Mesenchymal stem cell (in vitro differentiated cells and primary cell): ENCODE data around the gene ARID1B.
A peak's percentile ranks its signal among the peaks of the same experiment; 100 is the strongest.

Experiments used
- DNase-seq: peaks from one replicate; pipeline ENCODE4 v3.0.0-alpha.2; 2013
- H2AFZ ChIP-seq: one replicate; pipeline ENCODE4 v1.6.1; 2013; ENCODE audit warnings: low read depth, mild to moderate bottlenecking, control low read depth, inconsistent platforms, low read length, moderate library complexity
- H2AK5ac ChIP-seq: 2 replicates; pipeline ENCODE4 v1.6.1; 2013; ENCODE audit warnings: low read length, moderate library complexity, mild to moderate bottlenecking, inconsistent platforms; ENCODE audit not compliant: severe bottlenecking
- H2BK120ac ChIP-seq: one replicate; pipeline ENCODE4 v1.6.1; 2013; ENCODE audit warnings: low read depth, mild to moderate bottlenecking, inconsistent platforms, low read length, moderate library complexity
- H2BK12ac ChIP-seq, 2 experiments: one replicate each; pipeline ENCODE4 v1.6.1; 2013; ENCODE audit warnings: inconsistent platforms in 2 of 2, low read length in 2 of 2, mild to moderate bottlenecking in 2 of 2, moderate library complexity in 2 of 2, control low read depth in 1 of 2
- H2BK15ac ChIP-seq: one replicate; pipeline ENCODE4 v1.6.1; 2013; ENCODE audit warnings: mild to moderate bottlenecking, low read depth, inconsistent platforms; ENCODE audit not compliant: poor library complexity, severe bottlenecking
- H2BK5ac ChIP-seq: 2 replicates; pipeline ENCODE4 v1.6.1; 2013; ENCODE audit warnings: low read depth, mild to moderate bottlenecking, low read length, control low read depth, inconsistent platforms; ENCODE audit not compliant: poor library complexity, severe bottlenecking
- H3K14ac ChIP-seq, 2 experiments: one replicate each; pipeline ENCODE4 v1.6.1; 2013; ENCODE audit warnings: inconsistent platforms in 2 of 2, low read length in 2 of 2, control low read depth in 1 of 2, mild to moderate bottlenecking in 1 of 2, moderate library complexity in 1 of 2
- H3K18ac ChIP-seq, 2 experiments: one replicate each; pipeline ENCODE4 v1.6.1; 2013; ENCODE audit warnings: inconsistent platforms in 2 of 2, low read length in 2 of 2, control low read depth in 1 of 2, low read depth in 1 of 2, mild to moderate bottlenecking in 1 of 2
- H3K23ac ChIP-seq, 2 experiments: one replicate each; pipeline ENCODE4 v1.6.1; 2013; ENCODE audit warnings: inconsistent platforms in 2 of 2, low read length in 2 of 2, mild to moderate bottlenecking in 2 of 2, moderate library complexity in 2 of 2, control low read depth in 1 of 2
- H3K27ac ChIP-seq: 2 replicates; pipeline ENCODE4 v1.5.1; 2013; ENCODE audit warnings: mild to moderate bottlenecking, moderate library complexity, low read length, control low read depth, inconsistent platforms; ENCODE audit not compliant: poor library complexity, severe bottlenecking
- H3K27me3 ChIP-seq, 2 experiments: 2 replicates each; pipeline versions ENCODE4 v1.6.1 to v1.7.0; 2013; ENCODE audit warnings: low read length in 2 of 2, mild to moderate bottlenecking in 2 of 2, moderate library complexity in 2 of 2, control low read depth in 1 of 2, inconsistent platforms in 1 of 2; ENCODE audit not compliant: control insufficient read depth in 1 of 2, insufficient read depth in 1 of 2
- H3K36me3 ChIP-seq, 2 experiments: 2 replicates each; pipeline versions ENCODE4 v1.6.1 to v1.7.0; 2013; ENCODE audit warnings: low read length in 2 of 2, control low read depth in 1 of 2, inconsistent platforms in 1 of 2, low read depth in 1 of 2, mild to moderate bottlenecking in 1 of 2; ENCODE audit not compliant: insufficient read depth in 2 of 2, control insufficient read depth in 1 of 2
- H3K4ac ChIP-seq, 2 experiments: one replicate each; pipeline ENCODE4 v1.6.1; 2013; ENCODE audit warnings: inconsistent platforms in 2 of 2, low read length in 2 of 2, mild to moderate bottlenecking in 2 of 2, moderate library complexity in 2 of 2, control low read depth in 1 of 2, low read depth in 1 of 2
- H3K4me1 ChIP-seq: 2 replicates; pipeline ENCODE4 v1.6.1; 2013; ENCODE audit warnings: low read depth, low read length, control low read depth; ENCODE audit not compliant: control insufficient read depth, insufficient read depth
- H3K4me2 ChIP-seq: 2 replicates; pipeline ENCODE4 v1.6.1; 2013; ENCODE audit warnings: low read length, mild to moderate bottlenecking, inconsistent platforms; ENCODE audit not compliant: poor library complexity, severe bottlenecking
- H3K4me3 ChIP-seq, 2 experiments: 2 replicates each; pipeline versions ENCODE4 v1.5.1 to v1.7.0; 2013; ENCODE audit warnings: low read length in 2 of 2, mild to moderate bottlenecking in 2 of 2, control low read depth in 1 of 2, low read depth in 1 of 2; ENCODE audit not compliant: insufficient read depth in 1 of 2
- H3K79me1 ChIP-seq: replicated peaks from 2 replicates; pipeline ENCODE4 v1.6.1; 2013; ENCODE audit warnings: mild to moderate bottlenecking, control low read depth, low read length, inconsistent platforms; ENCODE audit not compliant: poor library complexity, severe bottlenecking
- H3K9ac ChIP-seq: 2 replicates; pipeline ENCODE4 v1.7.0; 2013; ENCODE audit warnings: mild to moderate bottlenecking, low read length, moderate library complexity
- H3K9me3 ChIP-seq: 2 replicates; pipeline ENCODE4 v1.7.0; 2013; ENCODE audit warnings: mild to moderate bottlenecking, low read length; ENCODE audit not compliant: control insufficient read depth
- H4K8ac ChIP-seq: one replicate; pipeline ENCODE4 v1.6.1; 2013; ENCODE audit warnings: inconsistent platforms, mild to moderate bottlenecking, low read length, moderate library complexity
- H4K91ac ChIP-seq: one replicate; pipeline ENCODE4 v1.6.1; 2013; ENCODE audit warnings: mild to moderate bottlenecking, low read length, inconsistent platforms
- WGBS: methylation state at CpG from one replicate; pipeline ENCODE4 v1.1.7; 2013; ENCODE audit warnings: mixed read lengths; 5-methylcytosine and 5-hydroxymethylcytosine counted together

Gene ARID1B

GRCh38 chr6:156975414-156975813, 198.2 kb downstream of the ARID1B start:
- H3K9ac ChIP-seq, result peak overlapping the region; percentile 81

GRCh38 chr6:156976216-156977127, 199.3 kb downstream of the ARID1B start:
- H2AK5ac ChIP-seq, result no peak overlapping the region
- H3K4me2 ChIP-seq, result no peak overlapping the region
- H2BK15ac ChIP-seq, result no peak overlapping the region
- no peaks in the 10 kb centered on the region for H3K36me3 ChIP-seq
- no peak overlapping the region for H3K27ac ChIP-seq
- no peak overlapping the region for H2BK5ac ChIP-seq
- H3K4ac ChIP-seq, result no peak overlapping the region
- WGBS, result 87% methylated on average over 20 of the region's 21 CpGs
- no peak overlapping the region for H3K14ac ChIP-seq
- H2BK12ac ChIP-seq, result no peak overlapping the region
- H2BK120ac ChIP-seq, result no peak overlapping the region
- peak overlapping the region; percentile 81 for H3K9ac ChIP-seq
- peaks cover 4% of the 10 kb centered on the region for H3K4me1 ChIP-seq
- H3K27me3 ChIP-seq, result no peaks in the 10 kb centered on the region
- no peak overlapping the region for H4K91ac ChIP-seq
- no peak overlapping the region for H3K18ac ChIP-seq
- DNase-seq, result no peak
- peak overlapping the region in 1 of 2 experiments; percentile 69 for H3K4me3 ChIP-seq
- H3K23ac ChIP-seq, result no peak overlapping the region
- peaks cover 18% of the 10 kb centered on the region for H3K79me1 ChIP-seq
- H4K8ac ChIP-seq, result no peak overlapping the region
- H3K9me3 ChIP-seq, result no peaks in the 10 kb centered on the region
- H2AFZ ChIP-seq, result no peak overlapping the region

More at GRCh38 chr6:156975414-156975813, 198.2 kb downstream of the ARID1B start:
- WGBS, result 89% methylated on average over 2 of the region's 4 CpGs
- no peak overlapping the region for H2BK5ac ChIP-seq
- H3K18ac ChIP-seq, result no peak overlapping the region
- no peak overlapping the region for H3K23ac ChIP-seq
- H3K27ac ChIP-seq, result no peak overlapping the region
- DNase-seq, result no peak
- peaks cover 22% of the 10 kb centered on the region for H3K79me1 ChIP-seq
- H2BK120ac ChIP-seq, result no peak overlapping the region
- no peak overlapping the region for H2AFZ ChIP-seq
- H3K9me3 ChIP-seq, result no peaks in the 10 kb centered on the region
- no peak overlapping the region for H2BK15ac ChIP-seq
- no peak overlapping the region for H2AK5ac ChIP-seq
- H4K91ac ChIP-seq, result no peak overlapping the region
- H2BK12ac ChIP-seq, result no peak overlapping the region
- no peak overlapping the region for H3K4ac ChIP-seq
- H3K4me1 ChIP-seq, result peaks cover 6% of the 10 kb centered on the region
- H4K8ac ChIP-seq, result no peak overlapping the region
- no peak overlapping the region for H3K4me2 ChIP-seq
- H3K36me3 ChIP-seq, result no peaks in the 10 kb centered on the region
- H3K27me3 ChIP-seq, result no peaks in the 10 kb centered on the region
- no peak overlapping the region for H3K14ac ChIP-seq
- H3K4me3 ChIP-seq, result no peak overlapping the region

- Histone ChIP-seq H2BK5ac (no peak overlapping the region), H2BK120ac (no peak overlapping the region), H3K9ac (peak overlapping the region; percentile 81), H4K8ac (no peak overlapping the region), H3K27me3 (no peaks in the 10 kb centered on the region), H2AFZ (no peak overlapping the region), H3K18ac (no peak overlapping the region), H2AK5ac (no peak overlapping the region), H3K4me1 (peaks cover 4% of the 10 kb centered on the region), H3K9me3 (no peaks in the 10 kb centered on the region), H3K27ac (no peak overlapping the region), H3K14ac (peak overlapping the region in 1 of 2 experiments; percentile 27), H3K79me1 (peaks cover 19% of the 10 kb centered on the region), H3K4me2 (no peak overlapping the region), H3K23ac (no peak overlapping the region), H3K36me3 (no peaks in the 10 kb centered on the region), H2BK12ac (no peak overlapping the region), H4K91ac (no peak overlapping the region), H3K4ac (no peak overlapping the region), H3K4me3 (peak overlapping the region in 1 of 2 experiments; percentile 21), H2BK15ac (no peak overlapping the region)
- DNase-seq, result no peak
- 84% methylated on average over 8 of the region's 8 CpGs for WGBS
These were observed 200.5 kb downstream of the ARID1B start for GRCh38 chr6:156977527-156978291.

DNA sequence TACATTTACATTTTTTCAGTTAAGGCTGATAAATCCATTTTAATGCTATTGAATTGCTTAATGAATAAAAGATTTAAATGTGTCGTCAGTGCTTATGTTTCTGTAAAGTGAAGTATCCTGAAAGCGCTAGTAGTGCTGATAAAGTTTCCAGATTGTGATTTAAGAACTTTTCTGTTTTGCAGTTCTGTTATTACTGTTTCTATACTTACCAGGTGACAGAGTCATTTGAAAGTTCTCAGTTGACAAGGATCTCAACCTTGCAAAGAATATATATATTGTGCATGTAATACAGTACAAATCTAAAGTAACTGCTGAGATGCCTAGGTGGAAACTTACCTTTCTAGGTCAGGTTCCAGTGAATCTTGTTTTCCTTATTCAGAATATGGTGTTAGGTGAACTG, 201.8 kb downstream of the ARID1B start:
- Histone ChIP-seq H2AFZ (no peak overlapping the region), H3K9me3 (no peaks in the 10 kb centered on the region), H3K27me3 (no peaks in the 10 kb centered on the region), H2BK12ac (no peak overlapping the region), H3K9ac (no peak overlapping the region), H3K4me3 (no peak overlapping the region), H3K14ac (no peak overlapping the region), H3K4me1 (peaks cover 6% of the 10 kb centered on the region), H3K18ac (no peak overlapping the region), H2AK5ac (no peak overlapping the region), H4K91ac (no peak overlapping the region), H2BK5ac (no peak overlapping the region), H3K4ac (no peak overlapping the region), H3K79me1 (peaks cover 24% of the 10 kb centered on the region), H4K8ac (no peak overlapping the region), H2BK15ac (no peak overlapping the region), H3K23ac (no peak overlapping the region), H3K36me3 (no peaks in the 10 kb centered on the region), H3K4me2 (no peak overlapping the region), H2BK120ac (no peak overlapping the region), H3K27ac (no peak overlapping the region)
- WGBS, result 100% methylated on average over 2 of the region's 2 CpGs
- DNase-seq, result no peak
